G401 (cell line): Measurements from ENCODE around the gene EXOC3L4. TPM values are rescaled to one million over a fixed set of nuclear protein-coding genes. Genes with fewer than 3 reads are reported as not detected.

Experiments
- DNase-seq: peaks from one replicate; pipeline ENCODE4 v3.0.0-alpha.2; 2015; ENCODE audit warnings: low spot score
- in situ Hi-C: cut with HindIII; loops from 2 replicates; pipeline ENCODE4 v1.10.0; 2016; ENCODE audit warnings: low sequenced_read_pairs, mixed read lengths
- total RNA-seq: library from RNA; depleted of rRNA; stranded (reverse); fragments of >200 nt; shearing (Covaris generic); gene quantifications from 2 replicates; pipeline ENCODE4 v1.2.3, GENCODE V29; 2014

EXOC3L4 gene
- total RNA-seq, 1 experiment from 2014 or later = 1.6 TPM

- DNase-seq = no peak
- in situ Hi-C loops = no loop called here
These were observed 7.6 kb downstream of the EXOC3L4 start for GRCh38 chr14:103101963-103102688.

GRCh38 chr14:103102689-103103260 is 8.2 kb downstream of the EXOC3L4 start:
- DNase-seq = no peak
- in situ Hi-C loops = no loop called here

- DNase-seq = no peak
- in situ Hi-C loops = no loop called here
These were observed 9.2 kb downstream of the EXOC3L4 start for GRCh38 chr14:103103461-103104388.

GRCh38 chr14:103104389-103104653 is 9.8 kb downstream of the EXOC3L4 start:
- in situ Hi-C loops = no loop called here
- no peak for DNase-seq

GRCh38 chr14:103104654-103105452 is 10.3 kb downstream of the EXOC3L4 start:
- in situ Hi-C loops = no loop called here
- peak; percentile 54 for DNase-seq

DNA sequence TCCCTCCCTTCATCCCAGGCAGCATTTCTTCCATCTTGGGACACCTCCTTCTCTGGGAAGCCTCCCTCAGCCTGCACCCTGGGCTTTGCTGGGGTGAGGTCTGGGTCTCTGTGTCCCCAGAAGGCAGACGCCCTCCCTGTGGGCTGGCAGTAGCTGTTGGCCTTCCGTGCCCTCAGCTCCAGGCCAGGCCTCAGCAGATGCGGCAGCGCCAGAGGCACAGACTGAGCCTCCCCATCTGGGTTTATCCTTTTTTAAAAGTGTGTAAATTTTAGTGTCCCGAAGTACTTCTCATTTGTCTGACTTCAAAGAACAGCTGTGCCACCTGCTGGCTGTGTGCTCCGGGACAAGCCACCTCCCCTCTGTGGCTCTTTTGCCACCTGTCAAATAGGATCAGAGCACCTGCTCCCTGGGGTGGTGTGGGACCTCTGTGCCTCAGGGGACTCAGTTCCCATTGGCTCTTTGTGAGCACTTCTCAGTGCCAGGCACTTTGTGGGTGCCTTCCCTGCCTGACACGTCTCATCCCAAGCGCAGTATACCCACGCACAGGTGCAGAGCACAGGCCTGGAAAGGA is 11.1 kb downstream of the EXOC3L4 start:
- no peak for DNase-seq
- in situ Hi-C loops = no loop called here

- in situ Hi-C loops = no loop called here
- DNase-seq = no peak
These were observed 12.9 kb downstream of the EXOC3L4 start for GRCh38 chr14:103107455-103107854.

- in situ Hi-C loops = no loop called here
- DNase-seq = no peak
These were observed 13.6 kb downstream of the EXOC3L4 start for GRCh38 chr14:103107941-103108748.

DNA sequence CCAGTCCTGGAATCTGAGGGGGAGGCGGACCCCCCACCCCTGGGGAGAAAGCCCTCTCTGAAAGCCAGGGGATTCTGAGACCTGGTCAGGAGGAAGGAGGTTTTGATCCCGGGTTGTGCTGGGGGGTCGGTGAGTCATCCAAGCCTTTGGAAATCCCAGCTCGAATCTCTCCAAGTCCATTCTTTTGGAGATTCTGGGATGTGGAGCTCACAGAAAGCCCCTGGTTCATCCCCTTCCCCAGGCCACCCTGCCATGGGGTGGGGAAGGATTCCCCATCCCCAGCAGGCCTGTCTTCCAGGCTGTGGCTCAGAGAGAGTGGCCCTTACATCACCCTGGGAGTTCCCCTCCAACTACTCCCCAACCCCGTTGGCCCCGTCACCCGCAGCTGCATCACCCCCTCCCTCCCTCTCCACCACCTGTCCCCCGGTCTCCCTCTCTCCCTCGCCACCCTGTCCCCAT is 14.3 kb downstream of the EXOC3L4 start:
- no peak for DNase-seq
- in situ Hi-C loops = no loop called here

GRCh38 chr14:103109535-103110441 is 15.3 kb downstream of the EXOC3L4 start:
- no peak for DNase-seq

DNA sequence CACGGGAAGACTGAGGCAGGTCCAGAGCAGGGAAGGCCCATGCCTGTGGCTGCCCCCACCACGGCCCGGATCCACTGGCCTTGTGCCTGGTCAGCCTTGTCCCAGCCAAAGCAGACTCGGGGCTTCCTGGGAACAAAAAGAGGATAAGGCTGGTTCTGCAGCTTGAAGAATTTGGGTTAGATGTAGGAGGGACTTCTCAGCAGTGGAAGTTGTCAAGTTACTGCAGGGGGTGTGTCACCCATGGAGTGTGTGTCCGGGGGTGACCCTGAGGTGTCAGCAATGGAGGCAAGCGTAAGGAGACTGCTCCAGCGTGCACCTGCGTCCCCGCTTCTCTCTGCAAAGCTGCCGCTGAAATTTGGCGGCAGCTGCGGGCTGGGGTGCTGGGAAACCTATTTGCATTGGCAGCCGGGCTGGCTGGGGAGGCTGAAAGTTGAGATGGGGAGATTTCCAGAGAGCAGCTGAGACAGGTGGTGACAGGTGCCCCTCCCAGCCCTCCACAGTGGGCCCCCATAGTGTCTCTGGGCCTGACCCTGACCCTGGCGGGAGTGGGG is 16.2 kb downstream of the EXOC3L4 start:
- no peak for DNase-seq
- in situ Hi-C loops = no loop called here

More at GRCh38 chr14:103109535-103110441, 15.3 kb downstream of the EXOC3L4 start:
- in situ Hi-C loops = no loop called here

DNA sequence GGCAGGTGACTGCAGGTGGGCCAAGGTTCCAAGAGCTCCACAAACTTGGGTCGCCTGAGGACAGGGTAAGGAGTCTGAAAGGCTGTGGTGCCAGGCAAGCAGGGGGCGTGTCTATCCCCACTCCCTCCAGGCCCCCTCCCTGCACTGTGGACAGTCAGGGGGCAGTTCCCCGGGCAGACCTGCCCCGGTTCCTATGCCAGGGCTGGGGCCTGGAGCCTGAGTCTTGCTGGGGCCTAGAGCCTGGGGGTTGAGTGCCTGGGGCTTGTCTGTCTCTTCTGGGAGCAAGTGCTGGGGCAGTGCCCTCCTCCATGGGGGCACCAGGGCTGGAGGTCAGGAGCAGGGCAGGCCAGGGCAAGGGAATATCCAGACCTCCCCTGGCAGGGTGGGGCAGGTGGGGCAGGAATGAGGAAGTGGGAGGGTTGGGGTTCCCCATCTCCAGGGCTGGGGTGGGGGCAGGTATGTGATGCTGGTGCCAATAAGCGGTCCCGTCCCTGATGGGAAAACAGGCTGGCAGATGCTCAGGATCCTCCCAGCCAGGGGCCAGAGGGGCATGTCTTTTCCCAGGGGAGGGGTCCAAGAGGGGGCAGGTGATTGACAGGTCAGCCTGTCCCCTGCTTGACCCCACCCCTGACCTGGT is 16.8 kb downstream of the EXOC3L4 start:
- in situ Hi-C loops = no loop called here

GRCh38 chr14:103112400-103113243 is 18.1 kb downstream of the EXOC3L4 start:
- in situ Hi-C loops = no loop called here
- no peak for DNase-seq

More for the DNA sequence above, 16.8 kb downstream of the EXOC3L4 start:
- DNase-seq = no peak

- no peak for DNase-seq
- in situ Hi-C loops = no loop called here
These were observed 18.8 kb downstream of the EXOC3L4 start for GRCh38 chr14:103113303-103113702.

GRCh38 chr14:103113774-103114173 is 19.2 kb downstream of the EXOC3L4 start:
- in situ Hi-C loops = no loop called here

More at GRCh38 chr14:103113774-103114173, 19.2 kb downstream of the EXOC3L4 start:
- no peak for DNase-seq
